GM19397 (cell line): ENCODE measurements around the gene LCN1.
"Not testable (repeated sequence)": the region's sequence is repeated elsewhere in the genome, so short reads cannot be mapped to it uniquely, and the experiment has no call there.

ENCODE experiments used
- ATAC-seq: cut with Tn5 transposase; IDR thresholded peaks from one replicate; pipeline ENCODE4 v1.9.1; 2021; ENCODE audit warnings: mild to moderate bottlenecking, moderate library complexity; ENCODE audit not compliant: unreplicated experiment

Gene LCN1

DNA sequence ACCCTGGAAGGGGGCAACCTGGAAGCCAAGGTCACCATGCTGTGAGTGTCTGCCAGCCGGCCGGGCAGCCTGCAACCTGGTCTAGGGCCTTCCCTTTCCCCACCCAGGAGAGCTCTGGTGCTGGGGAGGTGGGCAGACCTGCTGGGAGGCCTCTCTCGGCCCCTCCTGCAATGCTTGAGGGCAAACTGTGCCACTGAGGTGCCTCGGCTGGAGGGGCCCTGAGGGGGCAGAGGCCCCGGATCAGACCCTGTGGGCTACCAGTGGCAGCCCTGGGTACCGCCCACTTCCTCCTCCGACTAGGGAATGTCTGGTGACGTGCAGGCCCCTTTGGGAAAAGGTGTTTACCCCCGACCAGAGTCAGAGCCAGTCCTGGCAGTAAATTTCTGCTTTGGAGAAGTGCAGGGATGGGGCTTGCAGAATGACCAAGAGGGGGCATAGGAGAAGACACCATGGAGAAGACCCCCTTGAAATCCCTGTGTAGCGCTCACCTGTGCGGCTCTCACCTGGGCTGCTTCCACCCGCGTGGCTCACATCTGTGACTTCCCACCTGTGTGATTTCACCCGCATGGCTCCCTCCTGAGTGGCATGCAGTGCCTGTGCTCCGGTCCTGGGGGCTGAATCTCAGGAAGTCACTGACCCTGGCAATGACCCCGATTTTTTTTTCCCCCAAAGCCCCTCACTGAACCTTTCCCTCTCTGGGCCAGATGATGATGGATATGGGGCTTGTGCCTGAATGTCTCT, 1.1 kb downstream of the LCN1 start:
- ATAC-seq = no peak

DNA sequence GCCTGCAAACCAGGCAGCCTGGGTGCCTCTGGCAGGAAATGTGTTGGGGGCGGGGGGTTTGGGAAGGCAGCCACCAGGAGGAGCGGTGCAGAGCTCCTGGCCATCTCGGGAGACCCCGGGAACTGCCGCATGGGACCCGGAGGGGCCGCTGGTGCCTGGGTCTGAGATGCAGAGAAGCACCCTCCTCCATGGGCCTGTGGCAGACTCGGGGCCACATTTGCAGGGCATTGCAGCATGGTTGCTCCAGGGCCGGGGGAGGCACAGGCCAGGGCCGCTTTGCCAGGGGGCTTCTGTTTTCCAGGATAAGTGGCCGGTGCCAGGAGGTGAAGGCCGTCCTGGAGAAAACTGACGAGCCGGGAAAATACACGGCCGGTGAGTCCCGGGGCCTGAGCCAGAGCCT, 1.7 kb downstream of the LCN1 start:
- no peak for ATAC-seq

DNA sequence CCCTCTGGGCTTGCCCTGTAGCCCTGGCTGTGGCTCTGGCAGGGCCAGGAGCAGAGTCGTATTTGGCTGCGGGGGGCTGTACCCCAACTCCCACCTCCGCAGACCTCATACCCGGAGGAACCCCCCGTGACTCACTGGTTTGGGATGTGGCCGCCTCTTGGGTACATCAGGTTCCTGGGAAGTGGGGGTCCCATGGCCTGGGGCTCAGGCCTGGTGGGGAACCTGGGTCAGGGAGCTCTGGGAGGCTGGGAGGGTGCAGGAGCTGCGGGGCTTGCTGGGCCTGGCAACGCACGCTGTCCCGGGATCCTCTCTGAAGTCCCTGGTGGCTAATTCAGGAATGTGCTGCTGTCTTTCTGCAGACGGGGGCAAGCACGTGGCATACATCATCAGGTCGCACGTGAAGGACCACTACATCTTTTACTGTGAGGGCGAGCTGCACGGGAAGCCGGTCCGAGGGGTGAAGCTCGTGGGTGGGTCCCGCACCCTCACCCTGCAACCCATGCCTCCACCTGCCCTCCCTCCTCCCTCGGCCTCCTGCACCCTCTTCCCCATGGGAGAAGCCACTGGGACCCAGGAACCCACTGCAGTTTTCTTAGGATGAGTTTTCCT, 2.4 kb downstream of the LCN1 start:
- ATAC-seq = no peak

DNA sequence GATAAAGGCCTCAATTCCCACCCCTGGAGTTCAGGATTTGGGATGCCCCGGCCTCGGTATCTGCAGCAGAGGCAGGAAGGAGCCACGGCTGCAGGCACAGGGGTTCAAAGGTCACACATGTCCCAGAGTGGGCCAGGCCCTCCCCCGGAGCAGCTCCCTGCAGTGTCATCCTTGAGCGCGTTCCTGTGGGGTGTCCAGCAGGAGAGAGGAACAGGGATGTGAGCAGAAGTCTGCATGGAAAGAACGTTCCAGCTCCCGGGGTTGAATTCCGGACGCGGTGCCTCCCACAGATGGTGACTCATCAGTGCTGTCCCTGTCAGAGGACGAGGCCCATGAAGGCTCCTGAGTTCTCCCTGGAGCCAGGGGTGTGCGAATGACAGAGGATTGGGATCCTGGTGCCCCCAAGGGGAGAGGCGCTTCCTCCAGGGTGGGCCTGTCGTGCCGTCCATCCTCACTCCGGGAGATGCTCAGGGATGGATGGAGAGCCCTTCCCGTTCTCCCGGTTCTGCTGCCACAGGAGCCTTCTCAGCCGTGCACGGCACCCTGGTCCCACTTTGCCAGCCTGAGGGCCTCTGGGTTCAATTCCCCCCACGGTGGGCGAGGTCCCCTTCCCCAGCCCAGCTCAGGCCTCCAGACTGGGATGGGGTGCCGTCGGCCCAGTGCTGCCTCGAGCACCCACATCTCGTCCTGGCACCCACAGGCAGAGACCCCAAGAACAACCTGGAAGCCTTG, 3.1 kb downstream of the LCN1 start:
- no peak for ATAC-seq

DNA sequence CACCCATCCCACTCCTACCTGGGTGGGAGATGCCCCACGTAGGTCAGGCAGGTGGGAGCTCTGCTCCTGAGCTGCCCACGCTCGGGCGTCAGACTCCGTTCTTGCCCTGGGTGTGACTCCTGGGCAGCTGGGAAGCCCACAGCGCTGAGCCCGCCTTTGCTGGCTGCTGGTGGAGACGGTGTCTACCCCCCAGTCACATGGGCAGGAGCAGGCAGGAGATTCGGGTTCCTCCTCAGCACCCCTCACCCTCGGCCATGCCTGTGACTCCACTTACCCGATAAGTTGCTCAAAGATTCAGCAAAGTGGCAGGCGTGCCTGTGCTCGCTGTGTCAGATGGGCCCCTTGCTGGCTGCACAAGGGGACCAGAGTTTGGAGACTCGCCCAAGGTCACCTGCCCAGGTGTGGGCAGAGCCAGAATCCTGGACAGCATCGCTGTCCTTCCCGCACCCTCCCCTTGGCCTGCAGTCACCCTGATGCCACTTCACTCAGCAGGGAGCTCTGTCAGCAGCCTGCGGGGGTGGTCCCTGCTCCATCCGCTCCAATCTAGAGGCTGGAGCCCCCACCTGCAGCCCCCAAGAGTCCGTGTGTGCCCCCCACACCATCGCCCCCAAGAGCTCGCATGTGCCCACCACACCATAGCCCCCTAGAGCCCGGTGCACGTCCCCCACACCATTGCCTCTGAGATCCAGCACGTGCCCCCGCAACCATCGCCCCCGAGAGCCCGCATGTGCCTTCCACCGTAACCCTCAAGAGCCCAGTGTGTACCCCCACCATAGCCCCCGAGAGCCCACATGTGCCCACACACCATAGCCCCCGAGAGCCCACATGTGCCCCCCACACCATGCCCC, 4.2 kb downstream of the LCN1 start:
- ATAC-seq = no peak

DNA sequence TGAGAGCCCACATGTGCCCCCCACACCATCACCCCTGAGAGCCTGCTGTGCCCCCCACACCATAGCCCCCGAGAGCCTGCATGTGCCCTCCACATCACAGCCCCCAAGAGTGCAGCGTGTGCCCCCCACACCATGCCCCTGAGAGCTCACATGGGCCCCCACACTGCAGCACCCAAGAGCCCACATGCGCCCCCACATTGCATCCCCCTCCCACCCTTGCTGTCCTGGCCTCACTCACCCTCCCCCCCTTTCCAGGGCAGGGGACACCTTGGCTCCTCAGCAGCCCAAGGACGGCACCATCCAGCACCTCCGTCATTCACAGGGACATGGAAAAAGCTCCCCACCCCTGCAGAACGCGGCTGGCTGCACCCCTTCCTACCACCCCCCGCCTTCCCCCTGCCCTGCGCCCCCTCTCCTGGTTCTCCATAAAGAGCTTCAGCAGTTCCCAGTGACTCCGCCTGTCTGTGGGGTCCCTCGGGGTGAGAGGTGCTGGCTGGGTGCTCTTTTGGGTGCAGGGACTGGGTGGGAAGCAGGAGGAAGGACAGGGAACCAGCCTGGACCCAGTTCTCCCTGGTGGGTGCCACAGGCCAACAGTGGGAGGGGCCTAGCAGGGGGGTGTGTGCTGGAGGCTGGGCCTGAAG, 5.0 kb downstream of the LCN1 start:
- ATAC-seq = no peak

DNA sequence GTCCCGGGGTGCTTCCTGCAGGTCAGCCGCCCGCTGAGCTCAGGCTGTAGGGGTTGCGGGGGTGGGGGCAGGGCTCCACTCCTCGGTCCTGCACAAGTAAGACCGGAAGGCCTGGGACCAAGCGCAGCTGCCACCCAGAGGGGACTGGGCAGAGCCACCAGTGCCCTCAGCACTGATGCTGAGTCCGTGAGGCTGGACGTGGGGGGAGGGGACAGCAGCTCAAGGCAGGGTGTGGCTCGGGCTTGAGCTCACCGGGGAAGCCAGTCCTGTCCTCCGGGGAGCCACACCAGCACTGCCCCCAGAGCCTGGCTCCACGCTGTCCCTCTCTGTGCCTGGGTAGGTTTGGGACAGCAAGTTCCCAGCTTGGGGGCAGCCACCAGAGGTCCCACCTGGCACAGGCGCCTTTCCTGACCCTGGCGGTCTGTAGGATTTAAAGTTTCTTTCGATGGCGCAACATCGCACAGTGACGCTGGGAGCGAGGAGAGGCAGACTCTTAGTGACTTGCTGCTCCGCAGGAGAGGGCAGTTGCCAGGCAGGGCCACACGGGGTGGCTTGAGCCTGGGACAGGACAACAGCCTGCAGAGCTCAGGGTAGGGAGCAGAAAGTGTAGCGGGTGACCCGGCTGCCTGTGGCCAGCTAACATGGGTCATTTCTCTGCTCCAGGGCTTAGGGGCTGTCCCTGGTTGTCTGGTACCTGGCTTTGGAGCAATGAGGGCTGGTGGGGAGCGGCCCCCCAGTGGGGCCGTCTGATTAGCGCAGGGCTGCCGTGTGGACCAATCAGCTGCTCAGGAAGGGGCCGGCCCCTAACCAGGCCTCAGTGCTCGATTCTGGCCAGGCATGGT, 5.7 kb downstream of the LCN1 start:
- ATAC-seq = no peak

DNA sequence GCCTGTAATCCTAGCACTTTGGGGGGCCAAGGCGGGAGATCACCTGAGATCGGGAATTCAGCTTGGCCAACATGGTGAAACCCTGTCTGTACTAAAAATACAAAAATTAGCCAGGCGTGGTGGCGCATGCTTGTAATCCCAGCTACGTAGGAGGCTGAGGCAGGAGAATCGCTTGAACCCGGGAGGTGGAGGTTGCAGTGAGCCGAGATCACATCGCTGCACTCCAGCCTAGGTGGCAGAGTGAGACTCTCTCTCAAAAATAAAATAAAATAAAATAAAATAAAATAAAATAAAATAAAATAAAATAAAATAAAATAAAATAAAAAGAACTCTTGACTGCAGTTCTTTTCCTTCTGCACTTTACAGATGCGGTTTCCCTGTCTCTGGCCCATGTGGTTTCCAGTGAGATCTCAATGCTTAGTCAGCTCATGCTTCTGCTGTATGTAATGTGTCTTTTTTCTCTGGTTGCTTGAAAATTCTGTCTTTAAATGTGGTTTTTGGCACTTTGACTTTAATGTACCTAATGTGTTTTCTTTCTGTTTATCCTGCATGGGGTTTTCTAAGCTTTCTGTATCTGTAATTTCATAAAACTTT, 7.7 kb downstream of the LCN1 start:
- not testable (repeated sequence) for ATAC-seq

DNA sequence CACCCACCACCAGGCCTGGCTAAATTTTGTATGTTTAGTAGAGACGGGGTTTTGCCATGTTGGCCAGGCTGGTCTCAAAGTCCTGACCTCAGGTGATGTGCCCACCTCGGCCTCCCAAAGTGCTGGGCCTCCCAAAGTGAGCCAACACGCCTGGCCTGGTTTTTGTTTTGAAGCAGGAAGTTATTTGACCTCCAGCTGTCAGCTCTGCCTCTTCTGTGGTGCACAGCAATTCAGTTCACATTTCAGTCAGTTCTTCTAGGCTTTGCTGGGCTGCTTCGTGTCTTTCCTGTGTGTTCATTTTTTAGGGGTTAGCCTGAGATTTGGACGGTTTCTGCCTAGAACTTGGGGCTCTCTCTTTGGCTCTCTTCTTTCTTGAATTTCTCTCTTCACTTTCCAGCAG, 8.9 kb downstream of the LCN1 start:
- no peak for ATAC-seq

DNA sequence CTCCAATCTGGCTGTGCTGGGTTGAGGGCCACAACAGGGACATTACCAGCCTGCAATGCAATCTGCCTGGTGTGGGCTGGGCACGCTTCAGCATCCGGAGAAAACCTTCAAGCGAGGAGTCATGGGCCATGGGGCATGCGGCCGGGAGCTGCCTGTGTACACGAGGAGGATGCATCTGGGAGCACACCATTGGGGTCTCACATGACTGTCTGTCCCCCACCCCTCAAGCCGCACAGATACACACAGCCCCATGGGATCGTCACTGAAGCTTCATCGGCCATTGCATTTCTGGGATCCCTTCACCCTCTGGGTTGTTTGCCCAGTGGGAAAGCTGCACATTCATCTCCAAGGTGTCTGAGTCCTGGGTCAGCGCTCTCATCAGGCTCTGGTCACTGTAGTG, 9.9 kb downstream of the LCN1 start:
- ATAC-seq = no peak

DNA sequence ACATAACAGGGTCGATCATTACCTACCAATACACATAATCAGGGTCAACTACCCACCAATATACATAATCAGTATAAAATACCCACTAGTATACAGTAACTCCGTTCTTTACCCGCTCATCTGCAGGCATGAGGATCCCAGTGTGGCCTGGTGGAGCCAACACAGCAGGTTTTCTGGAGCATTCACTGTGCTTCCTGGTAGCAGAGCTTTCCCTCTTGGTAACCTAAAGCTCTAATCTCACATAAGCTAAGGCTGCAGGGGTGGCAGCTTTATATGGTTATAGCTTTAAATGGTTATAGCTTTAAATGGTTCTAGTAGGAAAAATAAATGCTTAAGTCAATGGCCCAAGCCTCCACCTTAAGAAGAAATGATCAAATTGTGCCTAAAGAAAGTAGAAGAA, 11.9 kb downstream of the LCN1 start:
- ATAC-seq = no peak

DNA sequence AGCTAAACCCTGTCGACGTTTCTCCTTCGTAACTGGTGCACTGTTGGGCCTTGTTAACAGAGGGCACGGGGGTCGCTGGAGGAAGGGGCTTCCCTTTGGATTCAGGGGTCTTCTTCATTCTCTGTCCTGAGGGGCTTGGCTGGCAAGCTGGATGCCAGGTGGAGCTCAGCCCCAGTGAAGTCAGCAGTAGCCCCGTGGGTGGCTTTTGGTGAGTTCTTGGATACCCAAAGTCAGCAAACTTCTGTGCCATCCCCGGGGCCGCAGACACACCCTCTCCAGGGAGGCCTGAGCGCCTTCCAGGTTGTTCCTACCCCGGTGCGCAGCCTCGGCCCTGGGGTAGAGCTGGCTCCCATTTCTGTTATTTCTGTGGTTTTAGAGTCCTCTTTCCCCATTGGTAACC, 12.4 kb downstream of the LCN1 start:
- ATAC-seq = no peak

DNA sequence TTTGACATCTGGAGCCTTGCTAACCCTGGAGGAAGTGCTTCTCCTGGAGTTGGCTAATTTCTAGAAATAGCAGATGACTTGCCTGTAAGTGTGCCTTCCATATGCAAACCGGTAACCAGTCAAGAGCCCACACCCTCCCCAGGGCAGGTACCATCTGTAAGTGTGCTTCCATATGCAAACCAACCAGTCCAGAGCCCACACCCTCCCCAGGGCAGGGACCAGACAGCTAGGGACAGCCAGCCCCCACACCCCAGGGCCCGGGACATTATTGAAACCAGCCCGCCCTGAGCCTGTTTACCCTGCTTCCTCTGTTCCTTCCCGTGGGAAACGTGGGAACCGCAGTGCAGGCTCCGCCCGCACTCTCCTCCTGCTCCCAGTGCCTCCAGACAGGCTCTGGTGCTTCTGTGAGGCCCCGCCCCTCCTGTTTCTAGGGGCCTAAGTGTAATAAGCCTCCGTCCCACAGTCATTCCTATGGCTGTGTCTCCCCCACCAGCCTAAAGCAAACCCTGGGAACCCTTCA, 13.0 kb downstream of the LCN1 start:
- not testable (repeated sequence) for ATAC-seq

DNA sequence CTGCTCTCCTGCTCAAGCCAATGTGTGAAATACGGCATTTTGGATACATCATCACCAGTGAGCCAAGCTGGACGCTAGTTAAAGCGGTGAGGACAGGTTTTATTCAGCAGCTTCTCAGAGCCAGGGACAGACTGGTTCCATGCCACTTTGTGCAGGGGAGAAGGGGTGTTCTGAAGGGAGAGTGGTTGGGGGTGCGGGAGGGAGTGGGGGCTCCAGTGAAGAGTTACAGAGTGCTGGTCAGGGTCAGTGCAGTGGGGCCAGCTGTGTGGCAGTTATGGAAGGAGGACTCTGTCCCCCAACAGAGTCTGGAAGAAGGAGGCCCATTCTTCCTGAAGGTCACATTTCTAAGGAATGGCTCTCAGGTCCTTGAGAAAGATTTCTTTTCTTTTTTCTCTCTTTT, 13.6 kb downstream of the LCN1 start:
- ATAC-seq = not testable (repeated sequence)

DNA sequence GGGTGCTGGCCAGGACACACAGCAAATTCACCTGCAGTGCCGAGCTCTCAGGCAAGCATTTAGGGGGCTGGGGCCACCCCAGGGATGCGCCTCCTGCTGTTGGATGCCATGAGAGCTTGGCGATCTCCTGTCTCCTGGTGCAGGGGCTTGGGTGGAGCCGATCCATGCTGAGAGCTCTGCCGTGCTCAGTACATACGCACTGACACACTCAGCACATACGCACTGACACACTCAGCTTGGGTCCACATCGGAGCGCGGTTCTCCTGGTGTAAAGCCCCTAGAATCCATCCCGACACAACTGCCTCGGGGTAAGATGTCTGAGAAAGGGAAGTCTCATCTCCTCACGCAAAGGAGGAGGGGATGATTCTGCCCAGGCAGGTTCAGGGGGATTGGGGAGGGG, 14.4 kb downstream of the LCN1 start:
- ATAC-seq = not testable (repeated sequence)

DNA sequence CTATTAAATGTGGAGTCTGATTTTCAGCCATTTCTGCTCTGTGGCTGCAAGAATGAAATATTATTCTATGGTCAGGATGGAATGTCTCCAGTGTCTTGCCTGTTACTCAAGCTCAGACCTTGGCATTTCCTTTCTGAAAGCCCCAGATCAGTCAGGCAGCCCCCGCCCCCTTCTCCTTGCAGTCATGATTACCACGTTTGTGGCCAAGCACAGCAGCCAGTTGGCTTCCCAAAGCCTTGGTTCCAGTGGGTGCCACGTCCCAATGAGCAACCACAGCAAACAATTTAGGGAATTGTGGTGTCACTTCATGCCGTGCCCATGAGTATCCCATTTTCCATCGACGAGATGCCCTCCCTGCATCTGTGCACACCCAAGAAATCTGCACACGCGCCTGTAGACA, 15.0 kb downstream of the LCN1 start:
- no peak for ATAC-seq

DNA sequence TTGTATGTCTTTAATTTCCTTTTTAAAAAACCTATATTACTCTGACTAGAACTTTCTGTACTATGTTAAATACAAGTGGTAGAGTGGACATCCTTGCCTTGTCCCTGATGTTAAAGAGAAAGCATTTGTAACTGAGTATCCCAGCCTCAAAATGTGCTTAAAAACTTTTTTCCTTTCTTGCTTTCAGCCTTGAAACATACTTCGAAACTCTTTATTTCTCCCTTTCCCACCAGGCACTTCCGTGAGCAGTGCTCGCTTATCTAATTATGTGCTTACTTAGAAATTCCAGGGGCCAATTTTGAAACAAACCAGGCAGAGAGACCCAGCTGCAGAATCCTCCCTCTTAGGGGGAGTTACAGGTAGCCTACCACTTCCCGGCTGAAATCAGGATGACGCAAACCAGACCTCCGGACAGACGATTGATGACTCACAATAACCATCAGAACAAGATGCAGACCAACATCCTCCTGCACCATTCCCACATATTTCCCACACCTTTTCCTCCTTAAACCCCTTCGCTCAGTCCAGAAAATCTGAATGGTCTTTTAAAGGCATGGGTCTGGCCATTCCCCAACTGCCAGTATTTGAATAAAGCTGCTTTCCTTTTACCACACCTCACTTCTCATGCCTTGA, 22.1 kb downstream of the LCN1 start:
- not testable (repeated sequence) for ATAC-seq

DNA sequence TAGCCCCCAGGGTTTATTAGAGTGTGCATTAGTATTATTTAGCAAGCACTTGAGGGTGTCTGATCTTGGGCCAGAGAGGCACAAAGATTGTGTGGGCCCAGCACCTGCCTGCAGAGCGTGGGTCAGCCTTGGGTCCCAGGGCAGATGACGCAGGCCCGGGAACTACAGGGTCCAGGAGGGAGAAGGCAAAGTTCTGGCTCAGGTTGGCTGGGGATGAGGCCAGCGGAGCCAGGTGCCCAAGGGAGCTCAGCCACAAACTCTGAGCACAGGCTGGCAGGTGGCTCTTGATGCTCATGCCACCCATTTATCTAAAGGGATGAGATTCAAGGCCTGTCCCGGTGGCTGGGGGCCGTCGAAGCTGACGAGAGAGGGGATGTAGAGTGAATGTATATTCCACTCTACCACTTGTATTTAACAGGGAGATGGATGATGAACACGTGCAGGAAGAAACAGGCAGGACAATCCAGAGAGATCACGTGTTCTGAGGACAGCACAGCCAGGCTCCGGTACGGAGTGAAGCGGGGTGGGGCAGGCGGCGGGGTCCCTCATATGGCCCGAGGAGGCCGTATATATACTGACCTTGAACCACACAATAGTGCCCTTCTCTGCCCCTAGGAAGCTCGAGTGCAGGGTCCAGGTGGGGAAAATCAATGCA, 23.9 kb downstream of the LCN1 start:
- no peak for ATAC-seq
